ENCODE data around the gene OTOA. TPM values are rescaled to one million over a fixed set of nuclear protein-coding genes. Genes with fewer than 3 reads are reported as not detected.
"Not testable (repeated sequence)": the region's sequence is repeated elsewhere in the genome, so short reads cannot be mapped to it uniquely, and the experiment has no call there.

OTOA gene
- polyA plus RNA-seq, 1 donor = 0.13 TPM

- Histone ChIP-seq H3K4me1 (ENCODE audit: control insufficient read depth, insufficient read depth, low read length) (no peaks in the 10 kb centered on the region), H3K36me3 (ENCODE audit: control insufficient read depth, insufficient read depth, low read length) (peaks cover 8% of the 10 kb centered on the region), H3K9me3 (ENCODE audit: control insufficient read depth, low read depth, low read length) (no peaks in the 10 kb centered on the region), H3K27me3 (ENCODE audit: control insufficient read depth, insufficient read depth, low read length) (no peaks in the 10 kb centered on the region), H3K27ac (ENCODE audit: low read length) (no peak overlapping the region), H3K4me3 (ENCODE audit: low read length) (no peak overlapping the region)
- WGBS (ENCODE audit: insufficient coverage, low lambda C conversion rate) = 86% methylated on average over 1 of the region's 6 CpGs
- DNase-seq = no peak
Observed at GRCh38 chr16:21641916-21642315, 21.9 kb upstream of the OTOA start.

GRCh38 chr16:21642861-21643260 is 20.9 kb upstream of the OTOA start:
- no peak overlapping the region for H3K27ac ChIP-seq (ENCODE audit: low read length)
- 69% methylated on average over 7 of the region's 7 CpGs for WGBS (ENCODE audit: insufficient coverage, low lambda C conversion rate)
- no peak for DNase-seq
- H3K27me3 ChIP-seq (ENCODE audit: control insufficient read depth, insufficient read depth, low read length) = no peaks in the 10 kb centered on the region
- peaks cover 12% of the 10 kb centered on the region for H3K36me3 ChIP-seq (ENCODE audit: control insufficient read depth, insufficient read depth, low read length)
- no peak overlapping the region for H3K4me3 ChIP-seq (ENCODE audit: low read length)
- no peaks in the 10 kb centered on the region for H3K9me3 ChIP-seq (ENCODE audit: control insufficient read depth, low read depth, low read length)
- H3K4me1 ChIP-seq (ENCODE audit: control insufficient read depth, insufficient read depth, low read length) = no peaks in the 10 kb centered on the region

- H3K4me1 ChIP-seq (ENCODE audit: control insufficient read depth, insufficient read depth, low read length) = no peaks in the 10 kb centered on the region
- H3K27me3 ChIP-seq (ENCODE audit: control insufficient read depth, insufficient read depth, low read length) = no peaks in the 10 kb centered on the region
Observed at GRCh38 chr16:21643785-21644184, 20.0 kb upstream of the OTOA start.

GRCh38 chr16:21644674-21645073 is 19.1 kb upstream of the OTOA start:
- 100% methylated on average over 1 of the region's 4 CpGs for WGBS (ENCODE audit: insufficient coverage, low lambda C conversion rate)
- H3K4me3 ChIP-seq (ENCODE audit: low read length) = no peak overlapping the region

More at GRCh38 chr16:21643785-21644184, 20.0 kb upstream of the OTOA start:
- peaks cover 12% of the 10 kb centered on the region for H3K36me3 ChIP-seq (ENCODE audit: control insufficient read depth, insufficient read depth, low read length)
- H3K4me3 ChIP-seq (ENCODE audit: low read length) = no peak overlapping the region
- H3K27ac ChIP-seq (ENCODE audit: low read length) = no peak overlapping the region
- no peak for DNase-seq
- H3K9me3 ChIP-seq (ENCODE audit: control insufficient read depth, low read depth, low read length) = no peaks in the 10 kb centered on the region
- WGBS (ENCODE audit: insufficient coverage, low lambda C conversion rate) = 100% methylated on average over 1 of the region's 3 CpGs

GRCh38 chr16:21645261-21645721 is 18.5 kb upstream of the OTOA start:
- no peak overlapping the region for H3K4me3 ChIP-seq (ENCODE audit: low read length)
- no peaks in the 10 kb centered on the region for H3K9me3 ChIP-seq (ENCODE audit: control insufficient read depth, low read depth, low read length)
- H3K27me3 ChIP-seq (ENCODE audit: control insufficient read depth, insufficient read depth, low read length) = no peaks in the 10 kb centered on the region
- peaks cover 16% of the 10 kb centered on the region for H3K36me3 ChIP-seq (ENCODE audit: control insufficient read depth, insufficient read depth, low read length)
- DNase-seq = peak in 1 of 2 donors; percentile 34
- no peaks in the 10 kb centered on the region for H3K4me1 ChIP-seq (ENCODE audit: control insufficient read depth, insufficient read depth, low read length)
- no peak overlapping the region for H3K27ac ChIP-seq (ENCODE audit: low read length)
- whole genome bisulfite sequencing (ENCODE audit: insufficient coverage, low lambda C conversion rate) = no CpG with 5 or more reads among the region's 9 CpGs

More at GRCh38 chr16:21644674-21645073, 19.1 kb upstream of the OTOA start:
- no peak overlapping the region for H3K27ac ChIP-seq (ENCODE audit: low read length)
- H3K36me3 ChIP-seq (ENCODE audit: control insufficient read depth, insufficient read depth, low read length) = peaks cover 14% of the 10 kb centered on the region
- H3K4me1 ChIP-seq (ENCODE audit: control insufficient read depth, insufficient read depth, low read length) = no peaks in the 10 kb centered on the region
- H3K27me3 ChIP-seq (ENCODE audit: control insufficient read depth, insufficient read depth, low read length) = no peaks in the 10 kb centered on the region
- no peak for DNase-seq
- H3K9me3 ChIP-seq (ENCODE audit: control insufficient read depth, low read depth, low read length) = no peaks in the 10 kb centered on the region

DNA sequence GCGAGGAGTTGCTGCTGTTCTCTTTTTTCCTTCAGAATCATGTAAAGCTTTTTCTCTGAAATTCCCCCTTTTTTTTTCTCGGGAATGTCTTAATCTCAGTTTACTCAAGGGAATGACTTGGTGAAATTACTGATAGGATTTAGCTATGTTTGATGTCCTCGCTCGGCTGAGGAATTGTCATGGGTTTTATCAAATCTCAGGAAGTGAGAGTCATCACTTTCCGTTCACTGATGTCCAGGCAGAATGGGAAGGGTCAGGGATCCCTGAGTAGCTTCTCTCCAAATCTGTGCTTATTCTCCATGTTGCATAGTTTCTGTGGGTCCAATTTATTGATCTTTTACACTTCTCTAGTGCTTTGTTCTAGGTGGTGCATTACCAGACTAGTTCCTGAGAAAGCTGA is 17.7 kb upstream of the OTOA start:
- no peaks in the 10 kb centered on the region for H3K4me1 ChIP-seq (ENCODE audit: control insufficient read depth, insufficient read depth, low read length)
- no peaks in the 10 kb centered on the region for H3K27me3 ChIP-seq (ENCODE audit: control insufficient read depth, insufficient read depth, low read length)
- H3K36me3 ChIP-seq (ENCODE audit: control insufficient read depth, insufficient read depth, low read length) = peaks cover 16% of the 10 kb centered on the region
- no peak overlapping the region for H3K4me3 ChIP-seq (ENCODE audit: low read length)
- WGBS (ENCODE audit: insufficient coverage, low lambda C conversion rate) = no CpG with 5 or more reads among the region's 5 CpGs
- peak overlapping the region; percentile 2 for H3K27ac ChIP-seq (ENCODE audit: low read length)
- DNase-seq = no peak
- H3K9me3 ChIP-seq (ENCODE audit: control insufficient read depth, low read depth, low read length) = no peaks in the 10 kb centered on the region

GRCh38 chr16:21646721-21647561 is 16.8 kb upstream of the OTOA start:
- no CpG with 5 or more reads among the region's 18 CpGs for WGBS (ENCODE audit: insufficient coverage, low lambda C conversion rate)
- H3K27ac ChIP-seq (ENCODE audit: low read length) = no peak overlapping the region
- H3K4me1 ChIP-seq (ENCODE audit: control insufficient read depth, insufficient read depth, low read length) = no peaks in the 10 kb centered on the region
- DNase-seq = no peak
- H3K9me3 ChIP-seq (ENCODE audit: control insufficient read depth, low read depth, low read length) = no peaks in the 10 kb centered on the region
- peaks cover 13% of the 10 kb centered on the region for H3K36me3 ChIP-seq (ENCODE audit: control insufficient read depth, insufficient read depth, low read length)
- H3K4me3 ChIP-seq (ENCODE audit: low read length) = no peak overlapping the region
- H3K27me3 ChIP-seq (ENCODE audit: control insufficient read depth, insufficient read depth, low read length) = no peaks in the 10 kb centered on the region

DNA sequence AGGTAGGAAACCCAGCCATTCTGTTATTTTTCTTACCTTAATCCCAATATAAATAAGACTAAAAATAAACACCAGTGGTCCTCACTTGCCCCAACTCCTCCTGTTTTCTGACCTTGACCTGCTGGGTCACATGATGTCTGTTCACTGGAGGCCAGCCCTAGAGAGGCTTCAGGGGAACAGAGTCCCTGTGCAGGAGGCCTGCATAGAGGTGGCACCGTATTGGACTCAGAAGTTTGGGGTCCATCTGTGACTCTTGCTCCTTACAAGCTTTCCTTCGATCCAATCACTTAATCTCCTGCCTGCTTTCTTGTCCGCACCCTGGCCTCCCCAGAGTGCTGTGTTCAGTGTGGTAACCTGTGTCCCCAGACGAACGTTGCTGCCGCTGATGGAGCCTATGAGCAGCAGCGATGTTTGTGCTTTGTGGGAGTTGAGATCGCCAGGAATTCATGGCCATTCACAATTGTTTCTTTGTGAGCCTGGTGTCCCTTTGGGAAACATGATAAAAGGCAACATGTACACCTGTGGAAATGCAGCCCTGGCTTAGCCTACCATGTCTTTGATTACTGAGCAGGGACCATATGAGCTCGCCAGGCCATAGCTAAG is 16.1 kb upstream of the OTOA start:
- DNase-seq = no peak
- Histone ChIP-seq H3K4me3 (ENCODE audit: low read length) (no peak overlapping the region), H3K27ac (ENCODE audit: low read length) (no peak overlapping the region), H3K9me3 (ENCODE audit: control insufficient read depth, low read depth, low read length) (no peaks in the 10 kb centered on the region), H3K27me3 (ENCODE audit: control insufficient read depth, insufficient read depth, low read length) (no peaks in the 10 kb centered on the region), H3K4me1 (ENCODE audit: control insufficient read depth, insufficient read depth, low read length) (no peaks in the 10 kb centered on the region), H3K36me3 (ENCODE audit: control insufficient read depth, insufficient read depth, low read length) (peaks cover 13% of the 10 kb centered on the region)
- 90% methylated on average over 2 of the region's 9 CpGs for WGBS (ENCODE audit: insufficient coverage, low lambda C conversion rate)

DNA sequence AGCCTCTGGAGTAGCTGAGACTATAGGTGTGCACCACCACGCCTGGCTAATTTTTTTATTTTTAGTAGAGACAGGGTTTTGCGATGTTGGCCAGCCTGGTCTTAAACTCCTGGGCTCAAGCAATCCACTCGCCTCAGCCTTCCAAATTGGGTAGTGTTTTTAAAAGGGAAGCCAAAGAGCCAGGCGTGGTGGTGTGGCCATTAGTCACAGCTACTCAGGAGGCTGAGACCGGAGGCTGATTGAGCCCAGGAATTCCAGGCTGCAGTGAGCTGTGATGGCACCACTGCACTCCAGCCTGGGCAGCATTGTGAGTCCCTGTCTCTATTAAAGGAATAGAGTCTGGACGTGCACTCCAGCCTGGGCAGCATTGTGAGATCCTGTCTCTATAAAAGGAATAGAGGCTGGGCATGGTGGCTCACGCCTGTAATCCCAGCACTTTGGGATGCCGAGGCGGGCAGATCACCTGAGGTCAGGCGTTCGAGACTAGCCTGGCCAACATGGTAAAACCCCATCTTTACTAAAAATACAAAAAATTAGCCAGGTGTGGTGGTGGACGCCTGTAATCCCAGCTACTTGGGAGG is 13.9 kb upstream of the OTOA start:
- not testable (repeated sequence) for DNase-seq; H3K27me3 ChIP-seq (ENCODE audit: control insufficient read depth, insufficient read depth, low read length); H3K9me3 ChIP-seq (ENCODE audit: control insufficient read depth, low read depth, low read length); H3K4me3 ChIP-seq (ENCODE audit: low read length); H3K4me1 ChIP-seq (ENCODE audit: control insufficient read depth, insufficient read depth, low read length); H3K27ac ChIP-seq (ENCODE audit: low read length)
- H3K36me3 ChIP-seq (ENCODE audit: control insufficient read depth, insufficient read depth, low read length) = peaks cover 15% of the 10 kb centered on the region
- WGBS (ENCODE audit: insufficient coverage, low lambda C conversion rate) = no CpG with 5 or more reads among the region's 12 CpGs

DNA sequence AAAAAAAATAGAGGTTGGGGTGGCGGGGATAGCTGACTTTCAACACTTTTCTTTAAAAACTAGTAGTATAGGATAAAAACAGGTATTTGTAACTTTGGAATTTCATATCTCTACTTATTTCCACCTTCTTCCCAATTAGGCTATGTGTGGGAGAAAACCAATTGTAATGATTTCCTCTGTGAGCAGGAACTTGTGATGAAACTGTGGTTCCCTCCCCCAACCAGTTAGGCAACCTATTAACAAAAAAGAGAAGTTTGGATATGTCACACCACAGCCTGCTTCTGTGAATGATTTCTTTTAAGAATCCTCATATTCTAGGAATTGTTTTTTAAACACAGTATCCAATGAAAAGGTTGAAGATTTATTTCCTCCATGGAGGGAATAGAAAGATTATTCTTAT is 13.2 kb upstream of the OTOA start:
- no peaks in the 10 kb centered on the region for H3K4me1 ChIP-seq (ENCODE audit: control insufficient read depth, insufficient read depth, low read length)
- no CpG with 5 or more reads among the region's 1 CpG for WGBS (ENCODE audit: insufficient coverage, low lambda C conversion rate)
- no peak overlapping the region for H3K27ac ChIP-seq (ENCODE audit: low read length)
- no peaks in the 10 kb centered on the region for H3K27me3 ChIP-seq (ENCODE audit: control insufficient read depth, insufficient read depth, low read length)
- peaks cover 21% of the 10 kb centered on the region for H3K36me3 ChIP-seq (ENCODE audit: control insufficient read depth, insufficient read depth, low read length)
- H3K9me3 ChIP-seq (ENCODE audit: control insufficient read depth, low read depth, low read length) = no peaks in the 10 kb centered on the region
- DNase-seq = no peak
- H3K4me3 ChIP-seq (ENCODE audit: low read length) = no peak overlapping the region
